Bronchial epithelial cell (primary cell): Measurements from ENCODE around the gene TNN. TPM values are rescaled to one million over a fixed set of nuclear protein-coding genes. Genes with fewer than 3 reads are reported as not detected.

Experiments used
- DNase-seq: peaks from one replicate; pipeline ENCODE4 v3.0.0-alpha.2; 2010; ENCODE audit warnings: low read depth
- FAIRE-seq: peaks from 2 replicates; lab custom pipeline; 2011; peaks lifted over from hg19 to GRCh38; lab: Jason Lieb, UNC
- H3K27me3 ChIP-seq: 2 replicates; pipeline ENCODE4 v1.5.1; 2011; ENCODE audit warnings: low read length; ENCODE audit not compliant: control insufficient read depth, insufficient read depth
- H3K36me3 ChIP-seq: 2 replicates; pipeline ENCODE4 v1.5.1; 2011; ENCODE audit warnings: low read length; ENCODE audit not compliant: control insufficient read depth, insufficient read depth
- H3K4me3 ChIP-seq: 2 replicates; pipeline ENCODE4 v1.5.1; 2011; ENCODE audit warnings: mild to moderate bottlenecking, low read depth, low read length, control low read depth
- CTCF ChIP-seq: IDR thresholded peaks from 2 replicates; pipeline ENCODE4 v1.5.1; 2011; ENCODE audit warnings: mild to moderate bottlenecking, moderate library complexity, low read length, control low read depth, inconsistent platforms; ENCODE audit not compliant: insufficient read depth, severe bottlenecking
- total RNA-seq: library from RNA; depleted of rRNA; stranded (reverse); fragments of >200 nt; gene quantifications from 2 replicates; pipeline ENCODE4 v1.2.1, GENCODE V29; 2014

Gene TNN
- total RNA-seq, 1 donor from 2014 or later = not detected

DNA sequence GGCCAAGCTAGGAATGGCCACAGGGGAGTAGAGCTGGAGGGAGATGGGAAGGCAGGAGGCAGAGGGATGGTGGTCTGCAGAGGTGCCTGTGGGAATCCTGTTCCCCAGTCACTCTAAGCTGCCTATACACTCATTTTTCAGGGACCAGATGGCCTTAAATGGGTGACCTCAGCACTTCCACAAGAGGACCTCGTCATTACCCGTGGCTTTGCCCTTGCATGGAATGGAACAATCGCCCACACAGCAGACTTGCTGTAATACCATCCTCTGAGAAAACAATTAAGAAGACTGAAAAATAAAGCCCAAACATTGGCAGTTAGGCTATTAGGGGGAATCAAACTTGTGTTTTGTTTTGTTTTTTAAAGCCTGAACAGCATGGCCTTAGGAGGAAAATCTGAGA, 12.9 kb upstream of the TNN start:
- DNase-seq = no peak
- FAIRE-seq = no peak
- Histone ChIP-seq H3K27me3 (no peaks in the 10 kb centered on the region), H3K36me3 (no peaks in the 10 kb centered on the region), H3K4me3 (no peak overlapping the region)
- TF ChIP-seq CTCF = no peak

DNA sequence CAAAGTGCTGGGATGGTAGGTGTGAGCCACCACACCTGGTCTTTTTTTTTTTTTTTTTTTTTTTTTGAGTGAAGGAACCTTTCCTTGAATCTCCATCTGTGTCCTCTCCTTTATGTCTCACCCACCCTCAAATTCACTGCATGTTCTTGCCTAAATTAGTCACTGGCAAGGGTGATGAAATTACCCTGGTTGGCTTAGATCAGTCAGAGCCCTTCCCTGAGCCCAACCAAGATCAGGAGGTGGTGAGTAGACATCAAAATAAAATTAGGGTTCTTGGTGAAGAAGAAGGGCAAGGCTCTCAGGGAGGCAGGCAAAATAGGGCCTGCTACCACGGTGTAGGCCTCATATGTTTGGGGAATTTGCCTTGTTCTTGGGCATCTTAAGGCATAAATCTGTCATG, 5.3 kb upstream of the TNN start:
- no peaks in the 10 kb centered on the region for H3K27me3 ChIP-seq
- FAIRE-seq = no peak
- H3K36me3 ChIP-seq = no peaks in the 10 kb centered on the region
- TF ChIP-seq CTCF = no peak
- DNase-seq = peak; percentile 52
- H3K4me3 ChIP-seq = no peak overlapping the region

GRCh38 chr1:175062858-175063257, 4.8 kb upstream of the TNN start:
- Histone ChIP-seq H3K27me3 (no peaks in the 10 kb centered on the region), H3K36me3 (no peaks in the 10 kb centered on the region), H3K4me3 (no peak overlapping the region)
- no peak for TF ChIP-seq CTCF
- DNase-seq (peak; percentile 18), FAIRE-seq (peak; percentile 32)

GRCh38 chr1:175070818-175071217, 3.2 kb downstream of the TNN start:
- H3K4me3 ChIP-seq = no peak overlapping the region
- DNase-seq = no peak
- H3K27me3 ChIP-seq = peaks cover 2% of the 10 kb centered on the region
- FAIRE-seq = no peak
- H3K36me3 ChIP-seq = no peaks in the 10 kb centered on the region
- TF ChIP-seq CTCF = no peak

DNA sequence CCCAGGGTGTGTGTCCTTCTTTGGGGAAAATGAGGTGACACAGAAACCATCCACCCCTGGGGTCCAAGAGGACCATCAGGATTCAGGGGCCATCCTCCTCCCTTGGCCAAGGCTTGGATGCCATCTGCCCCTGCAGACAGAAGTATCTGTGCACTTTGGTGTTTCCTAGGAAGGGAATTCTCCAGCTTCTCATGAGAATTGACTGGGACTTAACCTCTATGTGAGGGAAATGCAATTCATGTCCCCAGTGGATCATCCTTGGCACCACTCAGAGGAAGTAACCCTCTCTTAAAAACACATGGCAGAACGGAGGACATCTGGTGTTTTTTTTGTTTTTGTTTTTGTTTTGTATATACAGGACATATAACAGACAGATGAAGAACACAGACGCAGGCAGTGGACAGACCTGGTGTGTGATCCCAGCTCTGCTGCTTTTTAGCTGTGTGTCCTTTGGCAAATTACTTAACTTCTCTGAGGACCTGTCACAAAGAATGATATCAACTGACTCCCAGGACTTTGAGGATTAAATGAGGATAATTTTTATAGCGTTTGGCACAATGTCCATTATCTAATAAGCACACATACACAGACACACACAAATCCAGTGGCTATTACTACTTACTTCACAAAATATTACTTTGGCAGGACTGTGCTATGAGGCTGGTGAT, 3.8 kb downstream of the TNN start:
- TF ChIP-seq CTCF = no peak
- FAIRE-seq (no peak), DNase-seq (no peak)
- peaks cover 2% of the 10 kb centered on the region for H3K27me3 ChIP-seq
- no peak overlapping the region for H3K4me3 ChIP-seq
- no peaks in the 10 kb centered on the region for H3K36me3 ChIP-seq
